HG03354 (cell line): ENCODE data around the gene VARS2.
"Not testable (repeated sequence)": the region's sequence is repeated elsewhere in the genome, so short reads cannot be mapped to it uniquely, and the experiment has no call there.

Source experiments
- ATAC-seq: cut with Tn5 transposase; IDR thresholded peaks from one replicate; pipeline ENCODE4 v1.9.1; 2021; ENCODE audit warnings: mild to moderate bottlenecking; ENCODE audit not compliant: unreplicated experiment, poor library complexity, severe bottlenecking

VARS2 gene

DNA sequence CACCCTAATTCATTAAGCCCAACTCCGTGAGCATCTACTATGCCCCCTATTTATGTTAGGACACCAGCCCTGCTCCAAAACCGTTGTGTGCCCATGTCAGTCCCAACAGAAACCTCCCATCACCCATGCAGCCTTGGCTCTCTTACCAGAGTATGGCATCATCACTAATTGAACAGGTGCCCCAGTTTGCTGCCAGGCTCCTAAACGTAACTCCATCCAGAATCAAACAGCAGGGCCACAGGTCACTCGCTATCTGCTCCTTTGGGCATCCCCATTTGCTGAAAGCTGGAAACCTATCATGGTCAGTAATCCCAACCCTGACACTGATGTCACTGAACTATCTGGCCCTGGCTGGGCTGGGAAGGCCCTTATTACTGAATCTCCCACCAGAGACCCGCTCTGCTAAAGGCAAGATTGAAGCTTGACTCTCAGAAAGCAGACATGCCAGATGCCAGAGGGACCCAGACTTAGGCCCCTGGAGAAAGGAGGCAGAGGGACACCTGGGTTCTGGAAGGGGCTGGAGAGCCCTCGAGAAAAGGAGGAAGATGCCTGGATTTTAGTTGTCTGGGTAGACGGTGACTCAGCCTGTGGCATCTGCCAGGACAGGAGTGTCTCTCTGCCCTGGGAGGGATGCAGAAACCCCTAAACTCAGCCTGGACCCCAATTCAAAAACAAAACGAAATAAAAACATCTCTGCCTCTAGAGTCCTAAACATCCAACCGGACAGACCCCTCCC is 40.8 kb downstream of the VARS2 start:
- ATAC-seq = no peak

DNA sequence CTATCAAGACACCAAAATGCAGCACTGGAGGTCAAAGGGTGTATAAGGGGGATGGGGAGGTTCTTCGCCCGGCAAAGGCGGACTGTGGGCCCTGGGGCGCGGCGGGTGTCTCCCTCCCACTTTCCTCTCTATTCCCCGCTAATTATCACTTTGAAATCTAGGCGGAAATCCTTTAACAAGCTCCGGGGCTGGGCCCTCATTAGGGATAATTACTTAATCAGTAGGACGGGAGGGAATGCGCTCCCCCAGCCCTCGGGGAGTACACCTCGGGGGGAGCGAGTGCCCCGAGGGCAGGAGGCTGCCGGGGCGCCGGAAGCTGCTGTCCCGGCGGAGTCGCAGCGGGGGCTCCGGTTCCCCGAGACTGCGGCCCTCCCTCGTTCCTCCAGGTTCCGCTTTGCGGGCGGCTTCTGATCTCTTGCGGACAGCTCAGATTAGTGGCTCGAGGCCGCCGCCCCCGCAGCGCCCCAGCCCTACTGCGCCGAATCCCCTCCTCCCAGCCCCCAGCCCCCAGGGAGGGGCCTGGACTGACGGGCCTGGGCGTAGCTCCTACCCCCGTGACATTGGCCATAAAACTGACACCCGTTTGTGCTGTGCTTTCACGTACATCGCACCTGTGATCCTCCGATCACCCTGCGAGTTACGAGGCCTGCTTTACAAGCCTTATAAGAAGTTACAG is 41.5 kb downstream of the VARS2 start:
- peak; percentile 74 for ATAC-seq

DNA sequence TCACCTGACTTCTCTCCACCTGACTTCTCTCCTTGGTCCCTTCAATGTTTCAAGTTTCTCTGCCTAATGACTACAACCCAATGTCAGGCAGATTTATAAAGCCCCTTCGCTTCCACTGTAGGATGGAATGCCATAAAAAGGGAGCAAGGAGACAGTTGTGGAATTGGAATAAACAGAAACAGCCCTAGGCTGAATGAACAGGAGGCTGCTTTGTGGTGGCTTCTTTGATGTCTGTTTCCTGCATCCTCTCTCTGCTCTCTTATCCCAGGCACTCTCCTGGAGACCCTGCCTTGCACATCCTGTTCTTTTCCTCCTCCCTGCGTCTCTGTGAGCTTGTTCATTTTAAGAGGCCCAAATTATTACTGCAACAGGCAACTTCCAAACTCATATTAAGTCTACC is 43.7 kb downstream of the VARS2 start:
- no peak for ATAC-seq

DNA sequence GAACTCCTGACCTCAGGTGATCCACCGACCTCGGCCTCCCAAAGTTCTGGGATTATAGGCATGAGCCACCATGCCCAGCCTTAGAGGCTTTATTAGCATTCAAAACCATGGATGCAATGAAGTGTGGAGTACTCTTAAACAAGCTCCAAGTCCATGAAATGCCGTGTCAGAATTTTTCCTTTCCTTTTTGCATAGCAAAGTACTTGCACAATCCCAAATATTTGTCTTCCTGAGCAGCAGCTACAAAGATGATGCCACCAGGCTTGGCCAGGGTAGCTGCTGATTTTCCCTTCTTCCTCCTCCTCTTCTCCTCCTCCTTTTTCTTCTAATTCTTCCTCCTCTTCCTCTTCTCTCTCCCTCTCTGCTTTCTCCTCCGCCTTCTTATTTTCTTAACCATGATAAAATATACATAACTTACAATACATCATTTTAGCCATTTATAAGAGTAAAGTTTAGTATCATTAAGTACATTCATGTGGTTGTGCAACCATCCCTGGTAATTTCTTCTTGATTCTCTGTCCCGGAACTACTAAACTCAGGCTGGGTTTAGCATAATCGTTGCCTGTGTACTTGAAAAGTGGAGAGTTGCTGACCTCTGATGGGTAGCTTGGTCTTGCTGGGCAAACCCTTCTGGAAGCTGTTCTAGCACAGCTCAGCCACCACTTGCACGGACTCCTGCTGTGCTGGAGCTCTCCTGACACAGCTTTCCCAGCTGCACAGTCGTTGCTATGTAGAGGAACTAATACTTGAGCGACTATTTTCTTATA is 47.1 kb downstream of the VARS2 start:
- no peak for ATAC-seq

DNA sequence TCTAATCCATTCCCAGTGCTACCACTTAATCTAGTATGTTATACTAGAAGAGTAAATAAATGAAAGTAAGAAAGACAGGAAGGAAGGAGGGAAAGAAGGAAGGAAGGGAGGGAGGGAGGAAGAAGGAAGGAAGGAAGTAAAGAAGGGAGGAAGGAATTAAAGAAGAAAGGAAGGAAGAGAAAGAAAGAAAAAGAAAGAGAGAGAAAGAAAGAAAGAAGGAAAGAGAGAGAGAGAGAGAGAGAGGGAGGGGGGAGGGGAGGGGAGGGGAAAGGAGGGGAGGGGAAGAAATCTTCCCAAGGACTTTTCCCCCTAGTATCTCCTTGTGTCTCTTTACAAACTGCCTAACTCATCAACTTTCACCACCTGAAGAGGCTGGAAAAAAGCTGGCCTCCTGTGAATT is 48.7 kb downstream of the VARS2 start:
- ATAC-seq = no peak

DNA sequence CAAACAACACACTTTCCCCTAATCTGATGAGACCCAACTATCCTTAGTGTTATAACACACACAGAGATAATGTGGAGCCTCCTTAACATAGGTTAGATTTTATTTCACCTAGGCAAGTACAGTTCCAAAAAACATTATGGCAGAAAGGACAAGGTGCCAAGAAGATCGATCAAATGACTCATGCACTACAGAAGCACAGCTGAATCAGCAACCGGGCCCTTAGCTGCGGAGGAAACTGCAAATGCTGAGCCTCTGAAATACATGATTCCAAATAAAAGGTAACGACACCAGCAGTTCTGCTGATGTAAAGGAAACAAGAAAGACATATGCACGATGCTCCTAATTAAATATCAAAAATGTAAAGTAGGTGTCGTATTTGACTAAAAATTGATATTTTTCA is 49.6 kb downstream of the VARS2 start:
- no peak for ATAC-seq

DNA sequence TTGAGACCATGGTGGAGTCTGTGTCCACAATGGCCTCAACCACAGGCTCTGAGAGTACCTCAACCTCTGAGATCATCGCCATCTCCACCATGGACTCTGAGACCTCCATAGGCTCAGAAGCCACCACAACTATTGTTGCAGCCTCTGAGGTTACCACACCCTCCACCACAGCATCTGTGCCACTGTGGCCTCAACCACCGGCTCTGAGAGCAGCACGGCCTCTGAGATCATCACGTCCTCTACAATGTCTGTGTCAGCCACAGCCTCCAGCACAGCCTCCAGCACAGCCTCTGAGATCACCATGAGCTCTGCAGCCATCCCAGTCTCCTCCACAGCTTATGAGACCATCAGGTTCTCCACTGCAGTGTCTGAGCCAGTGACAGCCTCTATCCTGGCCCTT is 50.0 kb downstream of the VARS2 start:
- ATAC-seq = no peak

DNA sequence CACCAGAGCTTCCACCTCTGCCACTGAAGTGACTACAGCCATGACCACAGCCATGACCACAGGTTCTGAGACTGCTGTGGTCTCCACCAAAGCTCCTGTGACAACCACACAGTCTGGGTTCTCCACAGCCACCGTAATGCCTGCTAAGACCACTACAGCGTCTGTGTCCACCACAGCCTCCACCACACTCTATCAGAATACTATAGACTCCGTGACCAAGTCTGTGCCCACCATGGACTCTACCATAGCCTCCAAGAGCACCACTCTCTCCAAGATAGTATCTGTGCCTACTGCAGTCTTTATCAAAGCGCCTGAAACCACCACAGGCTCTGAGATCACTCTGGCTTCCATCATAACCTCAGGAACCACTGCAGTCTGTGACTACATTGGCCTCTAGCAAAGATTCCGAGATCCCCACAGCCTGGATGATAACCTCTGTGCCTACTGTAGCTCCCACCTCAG is 51.1 kb downstream of the VARS2 start:
- ATAC-seq = no peak

DNA sequence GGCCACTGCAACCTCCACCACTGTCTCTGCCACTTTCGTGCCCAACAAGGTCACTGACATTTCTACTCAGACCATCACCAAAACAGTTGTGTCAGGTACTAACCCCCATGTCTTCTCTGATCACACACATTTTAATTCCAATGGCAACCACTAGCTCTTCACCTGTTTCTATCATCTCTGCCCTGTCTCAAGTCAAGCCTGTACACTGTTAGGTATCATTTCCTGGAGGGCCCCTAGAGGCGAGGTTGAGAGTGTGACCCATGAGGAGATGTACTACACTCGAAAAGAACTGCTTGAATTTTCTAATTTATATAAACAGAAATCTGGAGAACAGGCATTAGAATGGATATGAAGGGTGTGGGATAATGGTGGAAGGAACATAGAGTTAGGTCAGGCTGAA is 52.1 kb downstream of the VARS2 start:
- ATAC-seq = no peak

DNA sequence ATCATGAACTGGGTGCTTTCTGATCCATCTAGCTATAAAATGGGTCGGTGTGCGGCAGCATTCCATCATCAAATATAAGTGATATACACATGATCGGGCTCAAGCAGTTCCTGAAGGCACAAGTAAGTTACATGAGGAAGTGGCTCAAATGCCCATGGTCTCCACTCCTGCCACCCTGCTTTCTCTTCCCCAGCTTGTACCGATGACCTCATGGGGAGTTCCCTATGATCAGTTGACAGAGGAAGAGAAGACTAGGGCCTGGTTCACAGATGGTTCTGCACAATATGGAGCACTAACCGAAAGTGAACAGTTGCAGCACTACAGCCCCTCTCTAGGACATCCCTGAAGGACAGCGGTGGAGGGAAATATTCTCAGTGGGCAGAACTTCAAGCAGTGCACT is 55.1 kb downstream of the VARS2 start:
- ATAC-seq = not testable (repeated sequence)

DNA sequence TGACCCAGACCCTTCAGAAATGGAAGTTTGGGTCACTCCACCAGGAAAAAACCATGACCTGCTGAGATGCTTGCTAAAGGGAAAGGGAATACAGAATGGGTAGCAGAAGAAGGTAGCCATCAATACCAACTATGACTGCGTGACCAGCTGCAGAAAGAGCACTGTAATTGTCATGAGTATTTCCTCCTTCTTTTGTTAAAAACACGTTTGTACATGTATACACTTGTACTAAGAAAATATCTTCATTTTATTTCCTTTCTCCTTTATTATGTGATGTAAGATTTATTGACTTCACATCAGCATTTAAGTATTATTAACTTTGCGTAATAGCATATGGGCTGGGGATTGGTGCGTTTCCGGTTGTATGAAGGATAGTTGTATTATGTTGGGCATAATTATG is 56.9 kb downstream of the VARS2 start:
- no peak for ATAC-seq

DNA sequence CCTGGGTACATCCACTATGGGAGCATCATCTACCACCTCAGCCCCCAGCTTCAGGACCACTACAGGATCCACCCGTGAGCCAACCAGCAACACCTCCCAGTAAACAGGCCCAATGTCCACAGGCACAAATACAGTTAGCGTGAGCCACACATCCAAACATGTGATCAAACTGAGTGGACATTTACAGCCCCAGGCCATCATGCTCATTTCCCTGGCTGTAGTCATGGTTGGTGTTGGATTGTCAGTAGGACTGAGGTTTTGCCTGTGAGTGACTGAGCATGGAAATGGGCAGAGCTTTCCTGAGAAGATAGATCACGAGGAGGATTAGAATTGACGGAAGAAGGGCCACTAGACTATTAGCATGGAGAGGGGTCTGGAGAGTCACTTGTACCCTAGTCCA is 58.8 kb downstream of the VARS2 start:
- no peak for ATAC-seq

DNA sequence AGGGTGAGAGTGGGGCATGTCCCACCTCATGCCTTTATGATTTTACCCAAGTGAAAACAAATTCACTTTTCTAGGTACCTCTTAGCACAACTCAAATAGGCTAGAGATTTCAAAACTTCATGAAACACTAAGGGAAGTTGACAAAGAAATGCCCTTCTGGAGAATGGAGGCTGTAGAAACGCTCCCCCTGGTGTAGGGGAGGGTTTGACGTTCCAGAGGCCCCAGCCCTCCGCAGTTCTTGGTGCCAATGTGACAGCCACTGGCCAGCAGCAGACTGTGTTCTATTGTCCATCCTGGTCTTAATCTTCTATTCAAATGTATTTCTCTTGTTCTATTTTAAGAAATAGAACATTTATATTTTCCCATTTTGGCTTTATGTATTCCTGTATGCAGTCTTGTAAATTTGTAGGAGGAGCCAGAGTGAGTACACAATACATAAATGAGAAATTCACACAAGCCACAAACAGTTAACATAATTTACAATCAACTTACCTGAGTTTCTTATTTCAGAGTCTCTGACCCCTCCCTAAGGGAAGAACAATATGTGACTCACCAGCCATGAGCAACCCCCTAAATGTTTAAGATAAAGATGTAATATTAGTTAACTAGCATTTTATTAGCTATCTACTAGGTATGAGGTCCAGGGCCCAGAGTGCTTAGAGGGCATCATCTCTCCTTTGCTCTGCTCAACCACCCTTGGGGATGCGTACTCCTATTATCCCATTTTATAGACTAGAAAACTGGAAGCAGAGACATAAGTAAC is 60.6 kb downstream of the VARS2 start:
- no peak for ATAC-seq
